GM03348 (cell line): ENCODE measurements around the gene RUSC1.

ENCODE experiments used
- DNase-seq: peaks from one replicate; pipeline ENCODE4 v3.0.0; 2012; ENCODE audit warnings: low spot score

The RUSC1 gene

GRCh38 chr1:155295183-155295941, 25.3 kb upstream of the RUSC1 start:
- DNase-seq = peak; percentile 22

- DNase-seq = no peak
These were observed 24.8 kb upstream of the RUSC1 start for GRCh38 chr1:155295942-155296267.

- no peak for DNase-seq
These were observed 24.0 kb upstream of the RUSC1 start for GRCh38 chr1:155296661-155297060.

GRCh38 chr1:155297384-155297783, 23.3 kb upstream of the RUSC1 start:
- DNase-seq = no peak

- DNase-seq = no peak
These were observed 20.7 kb upstream of the RUSC1 start for GRCh38 chr1:155300024-155300423.

- DNase-seq = no peak
These were observed 20.0 kb upstream of the RUSC1 start for GRCh38 chr1:155300553-155301329.

GRCh38 chr1:155301342-155301841, 19.3 kb upstream of the RUSC1 start, which contains the start of gene PKLR:
TSS of gene PKLR (minus strand) at chr1:155301438. CDS start at chr1:155301395, 43 bp downstream.
- DNase-seq = no peak

GRCh38 chr1:155304558-155305063, 16.1 kb upstream of the RUSC1 start:
- DNase-seq = no peak

- peak; percentile 61 for DNase-seq
These were observed 14.8 kb upstream of the RUSC1 start for GRCh38 chr1:155305881-155306391.

GRCh38 chr1:155307247-155307740, 13.4 kb upstream of the RUSC1 start:
- no peak for DNase-seq

- DNase-seq = peak; percentile 99
These were observed 11.9 kb upstream of the RUSC1 start, which contains the start of gene FDPS for GRCh38 chr1:155308493-155309422. TSS of gene FDPS (plus strand) at chr1:155308866. CDS start at chr1:155309790, 924 bp downstream.

- DNase-seq = no peak
These were observed 11.2 kb upstream of the RUSC1 start for GRCh38 chr1:155309423-155310021.

- no peak for DNase-seq
These were observed 7.4 kb upstream of the RUSC1 start for GRCh38 chr1:155313261-155313660.

GRCh38 chr1:155316922-155317321, 3.8 kb upstream of the RUSC1 start:
- no peak for DNase-seq

GRCh38 chr1:155318082-155318481, 2.6 kb upstream of the RUSC1 start:
- DNase-seq = no peak

GRCh38 chr1:155319536-155319935, 1.2 kb upstream of the RUSC1 start:
- no peak for DNase-seq

- no peak for DNase-seq
These were observed 442 bp upstream of the RUSC1 start for GRCh38 chr1:155320252-155320651.

GRCh38 chr1:155321639-155322503, 1.2 kb downstream of the RUSC1 start:
- DNase-seq = no peak

GRCh38 chr1:155322571-155322952, 1.9 kb downstream of the RUSC1 start:
- DNase-seq = peak; percentile 53
